DMS53 treated with DMSO at 0.1 percent for 48 hours (cell line): Measurements from ENCODE around the gene AMFR.

ENCODE experiments used
- DNase-seq: peaks from one replicate; lab custom pipeline; 2025; ENCODE audit not compliant: unreplicated experiment; lab: John Stamatoyannopoulos, UW

The AMFR gene

GRCh38 chr16:56363781-56364565 lies 61.4 kb downstream of the AMFR start:
- no peak for DNase-seq

DNA sequence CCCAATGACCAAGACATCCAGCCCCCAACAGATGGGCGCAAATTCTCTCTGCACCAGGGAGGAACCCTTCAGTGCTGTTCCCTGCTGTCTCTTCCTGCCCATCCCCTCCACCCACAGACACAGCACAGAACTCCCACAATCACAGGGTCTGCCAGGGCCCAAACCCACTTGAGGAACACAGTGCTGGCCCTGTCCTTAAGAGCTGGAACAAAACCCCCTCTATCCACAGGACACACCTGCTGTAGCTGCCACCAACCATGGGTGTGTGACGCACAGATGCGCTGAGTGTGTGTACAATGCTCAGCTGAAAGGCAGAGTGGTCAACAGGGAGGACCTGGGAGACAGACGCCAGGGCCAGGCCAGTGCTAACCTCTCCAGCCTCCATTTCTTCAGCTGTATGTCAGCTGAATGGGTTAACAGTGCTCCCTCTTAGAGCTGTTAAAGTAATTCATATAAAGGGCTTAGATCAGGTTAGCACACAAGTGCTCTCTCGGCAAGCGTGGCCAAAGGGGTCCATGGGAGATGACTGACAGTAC lies 62.1 kb downstream of the AMFR start:
- DNase-seq = no peak

DNA sequence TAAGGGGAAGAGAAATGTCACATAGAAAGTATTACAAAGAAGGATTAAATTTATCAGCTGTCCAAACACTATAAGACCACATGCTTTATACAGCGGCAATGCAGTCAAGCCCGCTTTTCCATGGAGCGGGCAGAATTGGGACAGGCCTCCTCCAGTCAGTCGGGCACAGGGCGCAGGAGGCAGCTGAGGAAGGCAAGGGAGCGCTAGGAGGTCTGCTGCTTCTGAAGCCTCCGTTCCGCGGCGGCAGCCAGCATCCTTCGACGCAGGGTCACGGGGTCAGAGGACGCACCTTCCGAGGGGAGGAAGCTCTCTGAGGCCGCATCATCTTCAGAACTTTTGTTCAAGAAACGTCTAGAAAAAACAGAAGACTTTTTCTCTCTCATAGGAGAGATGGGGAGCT lies 62.6 kb downstream of the AMFR start:
- DNase-seq = no peak

DNA sequence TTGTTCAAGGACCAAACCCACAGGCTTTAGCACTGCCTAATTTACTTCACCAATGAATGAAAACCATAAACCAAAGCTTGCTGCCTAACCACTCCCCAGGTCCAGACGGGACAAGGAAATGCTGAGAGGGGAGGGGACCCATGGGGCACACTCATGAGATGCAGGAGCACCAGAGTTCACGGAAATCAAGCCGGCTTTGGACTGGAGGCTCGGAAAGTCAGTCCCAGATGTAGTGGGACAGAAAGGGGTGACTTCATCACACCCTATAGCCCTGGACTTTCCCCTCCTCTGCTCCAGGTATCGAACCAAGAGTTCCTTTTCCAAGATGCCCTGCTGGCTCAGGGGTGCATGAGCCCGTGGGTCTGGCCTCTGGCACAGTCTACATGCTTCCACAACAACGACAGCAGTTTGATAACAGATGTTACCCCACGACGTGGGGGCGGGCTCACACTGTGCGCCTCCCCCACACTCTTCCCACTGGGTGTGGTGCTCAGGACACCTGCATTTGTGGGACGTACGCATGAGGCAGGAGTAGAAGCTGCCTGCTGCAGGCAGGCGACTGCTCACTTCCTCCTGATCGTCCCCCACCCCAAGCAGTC lies 63.2 kb downstream of the AMFR start:
- DNase-seq = no peak

DNA sequence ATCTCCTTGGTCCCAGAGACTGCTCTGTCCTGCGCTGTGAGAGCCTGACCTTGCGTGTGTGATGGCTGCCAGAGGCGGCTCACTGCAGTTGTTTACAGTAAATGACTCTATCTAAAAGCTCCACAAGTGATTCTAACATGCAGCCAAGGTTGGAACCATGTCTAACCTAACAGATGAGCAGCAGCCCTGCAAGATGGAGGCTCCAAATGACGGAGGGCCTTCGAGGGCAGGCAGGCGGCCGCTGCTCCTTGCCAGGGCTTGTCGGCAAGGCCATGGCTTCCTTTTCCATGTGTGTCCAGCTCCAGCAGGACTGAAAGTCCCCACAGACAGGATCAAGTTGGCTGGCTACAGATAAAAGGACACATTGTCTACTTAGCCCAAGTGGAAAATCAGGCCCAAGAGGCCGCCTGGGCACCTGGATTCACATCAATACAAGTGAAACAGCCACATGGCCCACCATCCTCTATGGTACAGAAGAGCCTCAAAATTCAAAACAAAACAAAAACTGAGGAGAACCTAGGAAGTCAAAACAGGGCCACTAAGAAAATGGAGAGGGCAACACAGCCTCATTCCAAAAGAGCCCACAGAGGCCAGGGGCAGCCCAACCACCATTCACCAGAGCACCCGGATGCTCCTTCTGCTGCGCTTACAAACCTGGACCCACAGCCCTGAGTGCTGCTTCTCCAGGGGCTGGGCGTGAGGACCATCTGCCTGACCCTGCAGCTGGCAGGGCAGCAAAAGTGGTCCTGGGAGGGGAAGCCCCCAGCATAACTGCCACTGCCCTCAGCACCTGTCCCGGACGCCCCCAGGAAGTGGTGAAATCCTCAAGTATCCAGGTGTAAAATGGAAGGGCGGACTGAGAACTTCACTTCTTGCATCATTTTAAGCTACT lies 65.0 kb downstream of the AMFR start:
- DNase-seq = no peak

DNA sequence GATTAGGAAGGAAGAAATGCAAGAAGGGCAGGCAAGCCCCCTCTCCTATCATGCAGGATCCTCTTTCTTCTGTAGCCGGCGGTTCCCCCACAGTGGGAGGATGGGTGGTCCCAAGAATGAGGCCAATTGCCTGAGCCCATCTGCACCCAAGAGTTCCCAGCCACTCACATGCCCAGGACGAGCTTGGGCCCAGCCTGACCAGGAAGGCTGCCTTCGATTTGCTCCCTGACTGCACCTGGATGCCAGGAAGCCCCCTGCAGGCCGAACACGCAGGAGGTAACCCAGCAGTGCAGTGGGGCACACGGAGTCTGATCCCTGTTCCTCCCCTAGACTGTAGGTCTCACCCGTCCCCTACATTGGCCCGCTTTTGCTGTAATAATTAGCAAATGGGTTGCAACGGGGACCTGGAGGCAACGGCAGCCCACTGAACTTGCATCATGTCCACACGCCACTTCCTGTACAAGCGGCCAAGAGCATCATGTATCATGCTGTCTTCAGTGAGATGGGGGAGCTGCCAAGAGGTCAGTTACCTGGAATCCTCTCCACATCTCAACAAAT lies 67.5 kb downstream of the AMFR start:
- DNase-seq = no peak

GRCh38 chr16:56357241-56357764 lies 68.0 kb downstream of the AMFR start:
- DNase-seq = peak; percentile 2

- peak; percentile 84 for DNase-seq
These were observed 68.8 kb downstream of the AMFR start for GRCh38 chr16:56356276-56357240.

DNA sequence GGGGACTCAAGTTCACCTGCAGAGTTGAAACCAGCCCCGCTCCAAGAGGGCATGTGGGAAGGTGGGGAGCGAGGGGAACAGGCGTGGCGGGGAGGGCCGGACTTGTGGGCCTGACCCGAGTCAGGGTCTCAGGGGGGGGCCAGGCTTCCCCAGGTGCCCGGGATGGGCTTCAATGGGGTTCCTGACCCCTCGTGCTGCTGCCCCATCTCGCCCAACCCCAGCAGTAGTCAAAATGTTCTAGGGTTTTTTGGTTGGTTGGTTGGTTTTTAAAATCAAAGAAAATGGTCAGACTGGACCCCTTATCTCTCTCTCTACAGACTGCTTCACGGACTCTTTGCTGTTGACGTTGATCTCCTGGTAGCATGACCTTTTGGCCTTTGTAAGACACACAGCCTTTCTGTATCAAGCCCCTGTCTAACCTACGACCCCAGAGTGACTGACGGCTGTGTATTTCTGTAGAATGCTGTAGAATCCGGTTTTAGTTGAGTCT lies 69.5 kb downstream of the AMFR start:
- DNase-seq = no peak

DNA sequence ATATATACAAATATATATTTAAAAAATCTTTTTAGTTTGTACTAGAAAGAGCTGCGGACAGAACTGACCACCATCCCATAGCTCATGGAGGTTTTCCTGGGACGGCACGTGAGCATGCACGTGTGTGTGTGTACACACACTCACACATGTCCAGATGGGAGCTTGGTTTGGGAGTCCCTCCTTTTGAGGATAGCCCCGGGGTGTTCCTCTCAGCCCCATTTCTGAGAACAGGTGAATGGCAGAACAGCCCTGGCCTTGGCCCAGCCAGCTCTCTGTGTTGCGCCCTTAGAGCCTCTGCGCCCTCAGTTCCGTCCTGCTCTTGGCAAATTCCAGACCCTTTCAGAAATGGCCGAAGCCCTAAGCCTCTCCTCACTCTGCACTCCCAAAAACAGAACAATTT lies 70.1 kb downstream of the AMFR start:
- DNase-seq = no peak

DNA sequence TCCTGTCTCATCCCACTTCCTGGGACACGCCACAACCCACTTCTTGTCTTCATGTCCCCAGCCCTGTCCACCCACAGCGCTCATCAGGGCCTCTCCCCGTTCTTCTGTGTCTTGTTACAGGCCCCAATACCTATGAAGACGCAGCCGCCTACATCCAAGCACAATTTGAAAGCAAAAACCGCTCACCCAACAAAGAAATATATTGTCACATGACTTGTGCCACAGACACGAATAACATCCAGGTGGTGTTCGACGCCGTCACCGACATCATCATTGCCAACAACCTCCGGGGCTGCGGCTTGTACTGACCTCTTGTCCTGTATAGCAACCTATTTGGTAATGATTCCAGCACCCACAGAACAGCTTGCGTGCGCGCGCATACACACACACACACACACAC lies 70.6 kb downstream of the AMFR start:
- DNase-seq = no peak

DNA sequence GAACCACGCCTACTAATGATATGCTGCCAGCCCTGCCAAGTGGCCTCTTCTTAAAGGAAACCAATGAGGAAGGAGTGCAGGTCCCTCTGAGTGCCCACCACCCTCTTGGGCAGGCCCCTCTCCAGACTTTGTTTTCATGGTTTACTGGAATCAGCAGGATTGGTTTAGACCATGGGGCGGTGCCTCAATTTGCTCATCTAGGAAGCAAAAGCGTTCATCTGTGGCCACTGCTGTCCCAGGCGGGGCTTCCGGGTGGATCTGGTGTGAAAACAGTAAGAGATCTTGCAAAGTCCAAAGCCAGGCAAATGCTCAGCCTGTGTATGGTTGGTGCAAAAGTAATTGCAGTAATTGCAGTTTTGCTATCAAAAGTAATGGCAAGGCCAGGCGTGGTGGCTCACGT lies 71.3 kb downstream of the AMFR start:
- DNase-seq = no peak

- no peak for DNase-seq
These were observed 72.1 kb downstream of the AMFR start for GRCh38 chr16:56353054-56353921.

- DNase-seq = no peak
These were observed 72.8 kb downstream of the AMFR start for GRCh38 chr16:56352351-56353053.

DNA sequence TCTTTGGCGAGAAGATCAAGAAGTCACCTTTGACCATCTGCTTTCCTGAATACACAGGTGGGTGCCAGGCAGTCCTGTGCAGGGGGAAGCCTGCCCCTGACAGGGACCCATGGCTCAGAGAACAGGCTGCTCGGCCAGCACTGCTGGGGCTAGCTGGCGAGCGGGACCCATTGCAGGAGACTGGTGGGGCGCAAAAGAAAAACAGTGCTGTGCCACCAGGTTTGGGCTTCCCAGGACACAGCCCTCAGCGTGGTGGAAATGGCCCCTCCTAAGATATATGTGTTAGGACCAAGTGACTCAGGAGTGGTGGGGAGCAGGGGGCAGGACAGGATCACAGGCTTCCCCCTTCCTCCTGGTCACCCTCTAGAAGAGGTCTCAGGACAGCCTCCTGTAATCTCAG lies 73.9 kb downstream of the AMFR start:
- no peak for DNase-seq

- no peak for DNase-seq
These were observed 74.6 kb downstream of the AMFR start for GRCh38 chr16:56350491-56351405.

- DNase-seq = no peak
These were observed 75.6 kb downstream of the AMFR start for GRCh38 chr16:56349711-56350161.
